Measurements from ENCODE around the gene BCO1. TPM values are rescaled to one million over a fixed set of nuclear protein-coding genes. Genes with fewer than 3 reads are reported as not detected.
A peak's percentile ranks its signal among the peaks of the same experiment; 100 is the strongest.

The BCO1 gene
- total and polyA plus RNA-seq, 2 experiments from 2014 or later = not detected

DNA sequence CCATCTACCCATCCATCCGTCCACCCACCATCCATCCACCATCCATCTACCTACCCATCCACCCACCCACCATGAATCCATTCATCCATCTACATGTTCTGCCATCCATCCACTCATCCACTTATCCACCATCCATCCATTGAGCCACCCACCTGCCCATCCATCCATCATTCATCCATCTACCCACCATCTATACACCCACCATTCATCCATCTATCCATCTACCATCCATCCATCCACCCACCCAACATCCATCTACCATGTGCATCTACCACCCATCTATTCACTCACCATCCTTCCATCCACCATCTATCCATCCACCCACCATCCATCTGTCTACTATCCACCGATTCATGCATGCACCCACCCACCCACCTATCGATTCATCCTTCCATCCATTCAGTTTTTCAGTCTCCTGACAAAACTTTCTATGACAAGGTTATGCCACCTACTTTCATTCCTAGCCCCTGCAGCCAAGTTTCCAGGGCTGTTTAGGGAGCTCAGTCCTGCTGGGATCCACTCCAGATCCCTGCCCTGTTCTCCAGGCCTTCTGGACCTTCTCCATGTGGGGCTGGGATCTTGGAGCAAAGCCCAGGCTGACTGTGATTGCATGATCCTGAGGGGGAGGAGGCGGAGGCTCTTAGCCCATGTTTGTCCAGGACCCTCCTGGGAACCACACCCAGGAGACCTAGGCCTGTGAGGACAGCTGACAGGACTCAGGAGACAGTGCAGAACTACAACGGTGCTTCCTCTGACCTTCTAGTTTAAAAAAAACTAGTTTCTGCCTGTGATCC lies 27.4 kb downstream of the BCO1 start:
- H3K27ac ChIP-seq = no peak overlapping the region
- TF ChIP-seq, protein P1, sequence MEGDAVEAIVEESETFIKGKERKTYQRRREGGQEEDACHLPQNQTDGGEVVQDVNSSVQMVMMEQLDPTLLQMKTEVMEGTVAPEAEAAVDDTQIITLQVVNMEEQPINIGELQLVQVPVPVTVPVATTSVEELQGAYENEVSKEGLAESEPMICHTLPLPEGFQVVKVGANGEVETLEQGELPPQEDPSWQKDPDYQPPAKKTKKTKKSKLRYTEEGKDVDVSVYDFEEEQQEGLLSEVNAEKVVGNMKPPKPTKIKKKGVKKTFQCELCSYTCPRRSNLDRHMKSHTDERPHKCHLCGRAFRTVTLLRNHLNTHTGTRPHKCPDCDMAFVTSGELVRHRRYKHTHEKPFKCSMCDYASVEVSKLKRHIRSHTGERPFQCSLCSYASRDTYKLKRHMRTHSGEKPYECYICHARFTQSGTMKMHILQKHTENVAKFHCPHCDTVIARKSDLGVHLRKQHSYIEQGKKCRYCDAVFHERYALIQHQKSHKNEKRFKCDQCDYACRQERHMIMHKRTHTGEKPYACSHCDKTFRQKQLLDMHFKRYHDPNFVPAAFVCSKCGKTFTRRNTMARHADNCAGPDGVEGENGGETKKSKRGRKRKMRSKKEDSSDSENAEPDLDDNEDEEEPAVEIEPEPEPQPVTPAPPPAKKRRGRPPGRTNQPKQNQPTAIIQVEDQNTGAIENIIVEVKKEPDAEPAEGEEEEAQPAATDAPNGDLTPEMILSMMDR (IDR thresholded peaks at IDR 0.05; ENCODE audit: low read depth, low read length) = no peak
- H3K4me3 ChIP-seq = no peak overlapping the region
- H3K36me3 ChIP-seq = no peaks in the 10 kb centered on the region
- H3K27me3 ChIP-seq = no peaks in the 10 kb centered on the region
- H3K4me1 ChIP-seq (ENCODE audit: low read depth) = peaks cover 3% of the 10 kb centered on the region
- DNase-seq (ENCODE audit: low read depth in 1 of 2, low spot score in 1 of 2) = peak in 1 of 2 donors; percentile 91
- H3K9me3 ChIP-seq (ENCODE audit: low read depth) = no peaks in the 10 kb centered on the region

DNA sequence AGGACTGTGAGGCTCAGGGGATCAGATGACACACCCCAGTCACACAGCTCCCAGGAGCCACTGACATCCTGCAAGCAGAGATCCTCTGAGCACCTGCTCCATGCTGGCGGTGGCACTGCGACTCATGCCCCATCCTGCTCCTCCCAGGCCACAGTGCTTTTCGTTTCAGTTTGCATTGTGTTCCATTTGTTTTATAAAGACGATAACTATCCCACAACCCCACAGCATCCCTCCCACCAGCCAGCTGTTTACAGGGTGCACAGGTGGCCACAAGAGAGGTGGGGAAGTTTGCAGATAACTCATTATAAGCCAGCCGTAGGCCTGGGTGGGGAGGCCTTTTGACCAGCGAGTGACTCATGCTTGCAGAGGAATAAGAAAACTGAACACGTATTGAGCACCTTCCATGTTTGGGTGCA lies 28.2 kb downstream of the BCO1 start:
- Histone ChIP-seq H3K36me3 (no peaks in the 10 kb centered on the region), H3K27ac (no peak overlapping the region), H3K27me3 (no peaks in the 10 kb centered on the region), H3K4me1 (ENCODE audit: low read depth) (peaks cover 3% of the 10 kb centered on the region), H3K4me3 (no peak overlapping the region), H3K9me3 (ENCODE audit: low read depth) (no peaks in the 10 kb centered on the region)
- peak in 1 of 2 donors; percentile 5 for DNase-seq (ENCODE audit: low read depth in 1 of 2, low spot score in 1 of 2)
- TF ChIP-seq, protein P1 (IDR thresholded peaks at IDR 0.05; ENCODE audit: low read depth, low read length) = no peak

DNA sequence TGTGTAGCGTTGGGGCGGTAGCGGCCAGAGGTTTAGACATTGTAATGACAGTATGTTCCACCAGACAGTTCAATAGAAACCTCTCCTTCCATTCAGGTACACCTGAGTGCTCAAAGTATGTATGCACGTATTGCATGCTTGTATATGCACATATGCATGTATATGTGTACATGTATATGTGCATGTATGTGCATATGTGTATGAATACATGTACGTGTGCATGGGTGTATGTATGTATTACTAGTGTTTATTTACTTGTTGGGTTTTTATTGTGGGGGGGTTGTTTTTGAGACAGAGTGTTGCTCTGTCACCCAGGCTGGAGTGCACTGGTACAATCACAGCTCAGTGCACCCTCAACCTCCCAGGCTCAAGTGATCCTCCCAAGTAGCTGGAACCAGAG lies 30.0 kb downstream of the BCO1 start:
- Histone ChIP-seq H3K27me3 (no peaks in the 10 kb centered on the region), H3K36me3 (no peaks in the 10 kb centered on the region), H3K27ac (no peak overlapping the region), H3K9me3 (ENCODE audit: low read depth) (no peaks in the 10 kb centered on the region), H3K4me3 (no peak overlapping the region), H3K4me1 (ENCODE audit: low read depth) (peaks cover 3% of the 10 kb centered on the region)
- TF ChIP-seq, protein P1 (IDR thresholded peaks at IDR 0.05; ENCODE audit: low read depth, low read length) = no peak
- no peak for DNase-seq (ENCODE audit: low read depth in 1 of 2, low spot score in 1 of 2)

DNA sequence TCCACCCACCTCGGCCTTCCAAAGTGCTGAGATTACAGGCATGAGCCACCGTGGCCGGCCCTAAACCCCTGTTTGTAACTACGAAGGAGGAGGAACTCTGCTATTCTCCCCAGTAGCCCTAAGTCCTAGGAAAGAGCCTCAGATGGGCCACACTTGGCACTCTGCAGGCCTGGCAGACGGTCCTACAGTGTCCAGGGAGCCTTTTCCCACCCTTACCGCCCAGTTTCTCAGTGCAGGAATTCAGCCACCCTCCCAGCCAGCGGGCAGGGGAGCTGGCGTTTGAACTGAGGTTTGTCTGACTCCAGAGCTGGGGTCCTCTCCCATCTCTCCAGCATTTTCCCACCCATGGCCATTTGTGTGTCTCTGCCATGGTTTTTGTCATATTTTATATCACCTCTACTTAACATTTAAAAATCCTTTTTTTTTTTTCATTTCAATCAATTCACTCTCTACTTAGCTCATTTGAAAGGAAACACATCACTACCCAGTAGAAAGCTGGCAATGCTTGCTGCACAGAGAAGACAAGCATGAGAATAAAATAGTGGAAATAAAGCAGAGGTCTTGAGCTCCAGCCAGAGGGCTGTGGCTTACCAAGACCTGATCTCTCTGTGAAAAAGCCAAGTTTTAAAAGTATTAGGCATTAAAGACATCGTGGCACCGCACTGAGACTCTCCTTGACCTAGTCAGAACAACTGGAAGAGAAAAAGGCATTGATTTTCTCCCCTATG lies 34.9 kb downstream of the BCO1 start:
- H3K27me3 ChIP-seq = no peaks in the 10 kb centered on the region
- TF ChIP-seq, protein P1 (IDR thresholded peaks at IDR 0.05; ENCODE audit: low read depth, low read length) = no peak
- DNase-seq (ENCODE audit: low read depth in 1 of 2, low spot score in 1 of 2) = peak in 1 of 2 donors; percentile 11

DNA sequence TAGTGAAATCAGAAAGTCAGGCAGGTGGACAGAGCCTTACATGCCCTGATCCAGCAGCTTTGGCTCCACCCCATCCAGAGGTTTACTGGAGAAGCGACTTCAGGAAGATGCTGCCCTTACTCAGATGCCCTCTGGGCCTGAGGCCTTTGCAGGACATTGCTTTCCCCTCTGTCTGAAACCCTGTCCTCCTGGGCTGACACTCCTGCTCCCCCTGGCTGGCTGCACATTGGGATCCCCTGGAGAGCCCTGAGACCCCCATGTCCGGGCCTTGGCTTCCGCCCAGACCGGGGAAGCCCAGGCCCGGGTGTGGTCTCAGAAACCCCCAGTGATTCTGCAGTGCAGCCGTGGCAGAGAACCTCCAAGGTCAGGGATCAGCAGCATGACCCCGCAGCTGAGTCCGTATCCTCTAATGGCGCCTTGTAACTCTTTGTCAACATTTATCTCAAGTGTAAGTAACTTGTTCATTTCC lies 36.6 kb downstream of the BCO1 start:
- Histone ChIP-seq H3K9me3 (ENCODE audit: low read depth) (no peaks in the 10 kb centered on the region), H3K27me3 (no peaks in the 10 kb centered on the region), H3K27ac (no peak overlapping the region), H3K4me3 (no peak overlapping the region), H3K36me3 (no peaks in the 10 kb centered on the region), H3K4me1 (ENCODE audit: low read depth) (no peaks in the 10 kb centered on the region)
- no peak for DNase-seq (ENCODE audit: low read depth in 1 of 2, low spot score in 1 of 2)
- TF ChIP-seq, protein P1 (IDR thresholded peaks at IDR 0.05; ENCODE audit: low read depth, low read length) = no peak

More for the DNA sequence above, 34.9 kb downstream of the BCO1 start:
- H3K9me3 ChIP-seq (ENCODE audit: low read depth) = no peaks in the 10 kb centered on the region
- H3K27ac ChIP-seq = no peak overlapping the region
- no peak overlapping the region for H3K4me3 ChIP-seq
- no peaks in the 10 kb centered on the region for H3K36me3 ChIP-seq
- no peaks in the 10 kb centered on the region for H3K4me1 ChIP-seq (ENCODE audit: low read depth)

Data from cardiac muscle cell (in vitro differentiated cells and primary cell).